PC-9 (cell line): ENCODE data around the gene PBX2.

Source experiments
- EZH2 ChIP-seq: fragments of 200-600 bp; sonication (generic); IDR thresholded peaks from 2 replicates; pipeline ENCODE4 v1.8.0; 2017; ENCODE audit warnings: antibody characterized with exemption, low read depth
- TF ChIP-seq, protein P1 (sequence below): fragments of 200-600 bp; sonication (generic); conservative IDR thresholded peaks from 2 replicates; pipeline ENCODE4 v1.6.1; 2017; ENCODE audit warnings: mixed run types, antibody characterized with exemption, mild to moderate bottlenecking, moderate library complexity

DNA sequence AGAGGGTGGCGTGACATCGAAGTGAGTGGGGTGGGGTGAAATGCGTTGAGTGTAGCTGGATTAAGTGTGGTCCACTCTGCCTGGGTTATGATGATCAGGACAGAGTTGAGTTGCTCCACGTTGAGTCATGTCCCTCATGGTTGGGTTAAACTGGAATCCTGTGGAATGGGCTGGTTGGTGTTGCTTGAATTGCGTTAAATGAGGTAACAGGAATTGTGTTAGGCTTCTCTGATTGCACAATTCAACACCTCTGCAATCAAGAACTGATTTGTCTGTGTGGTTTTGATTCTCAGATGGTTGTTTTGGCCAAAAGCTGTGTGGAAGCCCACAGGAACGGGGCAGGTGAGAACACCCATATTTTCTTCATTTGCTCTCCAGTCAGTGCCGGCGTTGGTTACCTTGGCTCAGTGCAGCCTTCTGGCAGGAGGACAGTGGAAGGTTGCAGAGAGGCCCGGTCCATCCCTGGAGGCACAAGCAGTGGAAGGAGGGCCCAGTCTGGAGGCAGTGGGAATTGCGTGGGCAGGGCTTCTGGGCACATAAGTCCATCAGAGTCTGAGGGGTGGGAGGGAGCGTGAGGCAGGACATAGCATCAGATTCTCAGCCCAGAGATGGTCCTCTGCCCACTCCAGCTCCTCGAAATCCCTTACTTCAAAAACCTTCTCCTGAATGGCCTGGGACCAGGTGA lies 22.2 kb upstream of the PBX2 start:
- TF ChIP-seq, protein P1, sequence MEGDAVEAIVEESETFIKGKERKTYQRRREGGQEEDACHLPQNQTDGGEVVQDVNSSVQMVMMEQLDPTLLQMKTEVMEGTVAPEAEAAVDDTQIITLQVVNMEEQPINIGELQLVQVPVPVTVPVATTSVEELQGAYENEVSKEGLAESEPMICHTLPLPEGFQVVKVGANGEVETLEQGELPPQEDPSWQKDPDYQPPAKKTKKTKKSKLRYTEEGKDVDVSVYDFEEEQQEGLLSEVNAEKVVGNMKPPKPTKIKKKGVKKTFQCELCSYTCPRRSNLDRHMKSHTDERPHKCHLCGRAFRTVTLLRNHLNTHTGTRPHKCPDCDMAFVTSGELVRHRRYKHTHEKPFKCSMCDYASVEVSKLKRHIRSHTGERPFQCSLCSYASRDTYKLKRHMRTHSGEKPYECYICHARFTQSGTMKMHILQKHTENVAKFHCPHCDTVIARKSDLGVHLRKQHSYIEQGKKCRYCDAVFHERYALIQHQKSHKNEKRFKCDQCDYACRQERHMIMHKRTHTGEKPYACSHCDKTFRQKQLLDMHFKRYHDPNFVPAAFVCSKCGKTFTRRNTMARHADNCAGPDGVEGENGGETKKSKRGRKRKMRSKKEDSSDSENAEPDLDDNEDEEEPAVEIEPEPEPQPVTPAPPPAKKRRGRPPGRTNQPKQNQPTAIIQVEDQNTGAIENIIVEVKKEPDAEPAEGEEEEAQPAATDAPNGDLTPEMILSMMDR = no peak
- no peak for TF ChIP-seq EZH2
